WTC11 (cell line): Measurements from ENCODE around the gene IL31.

Experiments used
- AFF4 ChIP-seq: sonication (generic); formaldehyde crosslinking; IDR thresholded peaks from 2 replicates; pipeline ENCODE4 v1.8.1; 2023; ENCODE audit warnings: mild to moderate bottlenecking, missing genetic modification reagents, borderline replicate concordance
- CTCF ChIP-seq: fragments of 200-600 bp; IDR thresholded peaks from 2 replicates; pipeline ENCODE4 v1.8.0; 2022; ENCODE audit warnings: antibody characterized with exemption
- FOXP4 ChIP-seq: sonication (generic); formaldehyde crosslinking; IDR thresholded peaks from 2 replicates; pipeline ENCODE4 v1.8.0; 2022; ENCODE audit warnings: mild to moderate bottlenecking, missing genetic modification reagents
- TF ChIP-seq, protein P1 (sequence below): sonication (generic); formaldehyde crosslinking; IDR thresholded peaks from 2 replicates; pipeline ENCODE4 v1.8.1; 2022; ENCODE audit warnings: low read depth, missing genetic modification reagents, borderline replicate concordance

- no peak for TF ChIP-seq CTCF
- no peak for TF ChIP-seq FOXP4 (CRISPR knock-in tag)
- no peak for TF ChIP-seq AFF4
- TF ChIP-seq, protein P1, sequence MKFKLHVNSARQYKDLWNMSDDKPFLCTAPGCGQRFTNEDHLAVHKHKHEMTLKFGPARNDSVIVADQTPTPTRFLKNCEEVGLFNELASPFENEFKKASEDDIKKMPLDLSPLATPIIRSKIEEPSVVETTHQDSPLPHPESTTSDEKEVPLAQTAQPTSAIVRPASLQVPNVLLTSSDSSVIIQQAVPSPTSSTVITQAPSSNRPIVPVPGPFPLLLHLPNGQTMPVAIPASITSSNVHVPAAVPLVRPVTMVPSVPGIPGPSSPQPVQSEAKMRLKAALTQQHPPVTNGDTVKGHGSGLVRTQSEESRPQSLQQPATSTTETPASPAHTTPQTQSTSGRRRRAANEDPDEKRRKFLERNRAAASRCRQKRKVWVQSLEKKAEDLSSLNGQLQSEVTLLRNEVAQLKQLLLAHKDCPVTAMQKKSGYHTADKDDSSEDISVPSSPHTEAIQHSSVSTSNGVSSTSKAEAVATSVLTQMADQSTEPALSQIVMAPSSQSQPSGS, result no peak
These were observed 11.1 kb upstream of the IL31 start for GRCh38 chr12:122185079-122185478.
